ENCODE results near the gene PELO. TPM values are rescaled to one million over a fixed set of nuclear protein-coding genes. Genes with fewer than 3 reads are reported as not detected.
"Not testable (repeated sequence)": the region's sequence is repeated elsewhere in the genome, so short reads cannot be mapped to it uniquely, and the experiment has no call there.

PELO gene
- 22.5 TPM for total RNA-seq
- long read RNA-seq, partial matches to known transcripts, result 36 of 39 reads
- long read RNA-seq, other reads (novel, unspliced or antisense), result 2 of 39 reads

DNA sequence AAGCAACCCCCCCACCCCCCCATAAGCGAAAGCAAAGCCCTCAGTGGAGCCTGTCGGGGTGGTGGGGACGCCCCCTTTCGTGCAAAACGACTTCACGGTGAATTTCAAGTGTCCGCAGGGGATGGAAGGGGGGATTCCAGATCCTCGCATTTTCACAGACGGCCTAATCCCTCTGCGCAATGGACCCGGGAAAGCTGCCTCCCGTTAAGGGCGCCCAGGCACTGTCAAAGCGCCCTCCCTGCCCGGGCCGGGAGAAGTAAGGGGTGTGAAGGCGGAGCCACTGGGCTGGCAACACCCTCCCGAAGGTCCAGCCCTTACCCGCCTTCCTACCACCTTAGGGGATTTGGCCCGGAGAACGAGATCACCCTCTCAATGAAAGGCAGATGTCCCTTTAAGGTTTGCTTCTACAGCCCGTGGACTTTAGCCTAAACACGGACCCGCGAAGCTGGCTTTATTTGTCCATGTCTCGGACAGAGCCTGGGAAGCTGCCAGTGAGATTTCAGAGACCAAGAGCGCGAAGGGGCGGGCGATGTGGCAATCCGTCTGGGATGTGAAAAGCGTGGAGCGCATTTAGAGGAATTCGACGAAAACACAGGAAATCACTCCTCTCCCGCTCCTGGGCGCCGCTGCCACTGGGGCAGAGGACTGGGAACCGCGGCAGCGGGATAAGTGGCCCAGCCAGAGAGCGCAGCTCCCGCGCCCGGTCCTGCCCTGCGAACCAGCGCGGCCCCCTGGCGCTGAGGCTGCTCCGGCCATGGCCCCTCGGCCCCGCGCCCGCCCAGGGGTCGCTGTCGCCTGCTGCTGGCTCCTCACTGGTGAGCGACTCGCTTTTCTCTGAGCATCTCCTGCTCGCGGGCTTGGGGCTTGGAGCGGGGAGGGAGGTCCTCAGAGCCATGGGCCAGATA, at the start of gene PELO, which contains the start of gene ITGA1:
TSS of gene PELO (plus strand) at position 317 of the 905 bp plus-strand sequence. CDS start 12,479 bp downstream, outside the sequence.
TSS of gene ITGA1 (plus strand) at position 317 of the 905 bp plus-strand sequence. CDS start at position 755, 438 bp downstream.
- DNase-seq, result peak; percentile 79
- intact Hi-C loops (cut with micrococcal nuclease), result loop anchor here (10.0 kb wide), 2 partner anchors 83 to 127 kb away; no protein-coding TSS in a partner anchor
- ATAC-seq, result peak; percentile 94

DNA sequence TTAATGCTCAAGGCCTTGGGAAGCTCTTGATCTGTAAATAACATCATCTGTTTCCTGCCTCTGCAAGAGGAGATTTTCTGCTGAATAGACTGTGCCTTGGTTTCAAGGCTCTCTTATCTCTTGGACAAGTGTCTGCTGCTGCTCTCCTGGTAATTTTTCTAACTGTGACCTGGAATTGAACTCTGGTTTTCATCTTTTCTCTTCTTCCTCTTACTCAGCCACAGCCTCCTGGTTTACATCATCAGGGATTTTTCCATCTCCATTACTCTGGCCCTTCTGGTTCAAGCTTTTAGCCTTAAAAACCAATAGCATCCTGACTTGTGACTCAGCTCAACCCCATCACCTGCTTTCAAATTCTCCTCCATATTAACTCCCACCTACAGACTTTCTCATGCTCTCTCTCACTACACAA, 49.6 kb upstream of the PELO start:
- ATAC-seq (no peak), DNase-seq (no peak)
- intact Hi-C loops (cut with micrococcal nuclease), result no loop called here

DNA sequence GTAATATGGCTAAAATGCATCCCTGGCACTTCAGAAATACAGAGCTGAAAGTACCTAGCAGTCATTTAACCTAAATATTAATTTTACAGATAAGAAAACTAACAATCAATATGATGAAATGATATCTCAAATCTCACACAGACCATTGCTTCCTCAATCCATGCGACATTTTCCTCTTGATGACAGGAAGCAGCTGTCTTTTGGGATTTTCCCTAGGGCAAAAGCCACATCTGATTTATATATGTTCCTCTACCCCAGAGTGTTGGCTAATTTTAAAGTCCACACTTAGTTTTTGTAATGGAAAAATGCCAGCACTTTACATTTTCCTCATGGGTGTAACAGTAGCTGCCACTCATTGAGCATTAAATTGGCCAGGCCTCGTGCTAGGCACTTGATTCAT, 47.7 kb upstream of the PELO start:
- DNase-seq, result no peak
- intact Hi-C loops (cut with micrococcal nuclease), result no loop called here
- ATAC-seq, result no peak

DNA sequence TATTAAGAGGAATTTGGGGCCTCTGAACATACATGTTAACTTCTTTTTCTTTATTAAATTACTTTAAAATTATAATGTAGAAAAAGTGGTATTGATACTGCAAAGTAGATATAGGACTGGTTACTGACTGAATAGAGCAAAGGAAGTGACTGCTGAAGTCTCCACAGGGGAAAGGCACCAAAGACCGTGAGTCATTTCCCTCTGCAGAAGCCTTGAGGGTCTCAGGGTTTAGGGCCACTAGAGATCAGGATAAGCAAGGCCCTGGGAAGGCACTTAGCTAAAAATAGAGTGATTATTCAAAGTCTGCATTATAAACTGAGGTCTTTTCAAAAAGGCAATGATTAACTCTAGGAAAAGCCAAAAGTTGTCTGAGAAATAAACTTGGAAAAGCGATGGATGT, 44.7 kb upstream of the PELO start:
- ATAC-seq (no peak), DNase-seq (no peak)
- intact Hi-C loops (cut with micrococcal nuclease), result no loop called here

DNA sequence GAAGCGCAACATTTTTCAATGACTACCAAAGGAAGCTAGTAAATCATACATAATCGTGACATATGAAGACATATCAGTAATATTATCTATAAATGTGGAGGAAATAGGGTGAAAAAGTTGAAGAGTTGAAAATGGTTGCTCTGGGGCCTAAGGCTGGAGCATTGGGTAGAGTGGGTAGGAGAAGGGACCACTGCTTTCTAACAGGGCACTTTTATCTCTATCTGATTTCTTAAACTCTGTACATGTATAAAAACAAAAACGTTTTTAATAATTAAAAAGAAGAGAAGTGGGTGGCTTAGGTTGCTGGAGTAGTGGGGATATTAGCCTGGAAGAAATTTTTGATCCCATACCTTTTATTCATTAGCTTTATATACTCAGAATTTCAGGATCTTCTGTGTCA, 44.2 kb upstream of the PELO start:
- intact Hi-C loops (cut with micrococcal nuclease), result no loop called here
- no peak for ATAC-seq
- DNase-seq, result no peak

DNA sequence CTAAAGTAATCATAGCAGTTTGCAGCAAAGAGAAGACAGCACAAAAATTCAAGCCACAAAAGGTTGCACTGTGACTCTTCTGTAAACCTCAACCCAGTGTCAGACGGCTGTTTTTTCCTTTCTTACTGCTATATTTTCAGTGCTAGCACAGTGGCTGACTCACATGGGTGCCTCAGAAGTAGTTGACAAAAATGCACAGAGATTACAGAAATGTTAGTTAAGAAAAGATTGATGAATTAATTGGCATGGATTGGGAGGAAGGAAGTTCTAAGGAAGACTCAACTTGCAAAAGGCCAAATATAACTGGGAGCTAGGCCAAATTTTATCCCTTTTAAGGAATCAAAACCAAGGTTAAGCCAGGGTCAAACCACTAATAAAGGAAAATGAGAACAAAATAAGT, 43.7 kb upstream of the PELO start:
- intact Hi-C loops (cut with micrococcal nuclease), result no loop called here
- no peak for DNase-seq
- ATAC-seq, result no peak

DNA sequence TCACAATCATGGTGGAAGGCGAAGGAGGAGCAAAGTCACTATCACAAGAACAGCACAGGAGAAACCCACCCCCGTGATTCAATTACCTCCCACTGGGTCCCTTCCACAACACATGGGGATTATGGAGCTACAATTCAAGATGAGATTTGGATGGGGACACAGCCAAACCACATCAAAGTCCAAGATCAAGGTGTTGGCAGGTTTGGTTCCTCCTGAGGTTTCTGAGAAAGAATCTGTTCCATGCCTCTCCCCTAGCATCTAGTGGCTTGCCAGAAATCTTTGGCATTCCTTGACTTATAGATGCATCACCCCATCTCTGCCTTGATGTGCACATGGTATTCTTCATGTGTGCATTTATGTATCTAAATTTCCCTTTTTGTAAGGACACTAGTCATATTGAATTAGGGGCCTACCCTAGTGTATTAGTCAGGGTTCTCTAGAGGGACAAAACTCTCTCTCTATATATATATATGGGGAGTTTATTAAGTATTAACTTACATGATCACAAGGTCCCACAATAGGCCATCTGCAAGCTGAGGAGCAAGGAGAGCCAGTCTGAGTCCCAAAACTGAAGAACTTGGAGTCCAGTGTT, 42.8 kb upstream of the PELO start:
- DNase-seq; ATAC-seq; intact Hi-C loops (cut with micrococcal nuclease): not testable (repeated sequence)

- ATAC-seq (no peak), DNase-seq (no peak)
- intact Hi-C loops (cut with micrococcal nuclease), result no loop called here
Observed at GRCh38 chr5:52746539-52746938, 41.2 kb upstream of the PELO start.

GRCh38 chr5:52748590-52748989, 39.1 kb upstream of the PELO start:
- intact Hi-C loops (cut with micrococcal nuclease), result no loop called here
- no peak for ATAC-seq

DNA sequence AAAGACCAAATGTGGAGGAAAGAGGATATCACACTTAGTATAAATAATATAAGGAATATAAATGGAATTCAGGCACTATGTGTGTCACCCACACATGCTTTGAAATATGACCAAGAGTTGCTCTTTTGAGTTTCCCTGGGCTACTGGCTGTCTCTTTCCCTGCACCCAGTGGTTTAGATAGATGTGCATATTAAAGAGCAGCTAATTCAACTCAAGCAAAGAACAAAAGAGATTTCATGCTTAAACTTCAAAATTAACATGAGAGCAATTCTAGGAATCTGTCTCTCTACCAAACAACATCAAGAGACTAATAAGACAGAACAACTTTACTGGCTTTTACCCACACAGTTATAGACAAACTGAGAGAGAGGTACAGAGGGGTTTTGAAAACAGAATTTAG, 38.0 kb upstream of the PELO start:
- DNase-seq, result no peak
- intact Hi-C loops (cut with micrococcal nuclease), result no loop called here
- no peak for ATAC-seq

More at GRCh38 chr5:52748590-52748989, 39.1 kb upstream of the PELO start:
- DNase-seq, result no peak

DNA sequence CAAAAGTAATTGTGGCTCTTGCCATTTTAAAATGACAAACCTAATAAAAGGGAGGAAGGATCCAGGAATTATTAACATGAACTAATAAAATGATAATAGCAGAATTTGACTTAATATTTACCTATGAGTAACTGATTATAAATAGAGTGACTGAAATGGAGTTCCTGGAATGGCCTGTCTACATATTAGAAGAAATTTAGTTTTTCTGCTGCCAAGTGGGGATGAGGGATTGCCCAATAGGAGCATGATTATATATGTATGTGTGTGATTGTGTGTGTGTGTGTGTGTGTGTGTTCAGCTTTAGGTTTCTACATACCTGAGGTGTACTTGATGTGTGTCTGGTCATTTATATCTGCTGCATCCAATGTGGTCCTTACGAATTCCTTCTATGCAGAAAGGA, 36.6 kb upstream of the PELO start:
- DNase-seq (no peak), ATAC-seq (no peak)
- intact Hi-C loops (cut with micrococcal nuclease), result no loop called here

DNA sequence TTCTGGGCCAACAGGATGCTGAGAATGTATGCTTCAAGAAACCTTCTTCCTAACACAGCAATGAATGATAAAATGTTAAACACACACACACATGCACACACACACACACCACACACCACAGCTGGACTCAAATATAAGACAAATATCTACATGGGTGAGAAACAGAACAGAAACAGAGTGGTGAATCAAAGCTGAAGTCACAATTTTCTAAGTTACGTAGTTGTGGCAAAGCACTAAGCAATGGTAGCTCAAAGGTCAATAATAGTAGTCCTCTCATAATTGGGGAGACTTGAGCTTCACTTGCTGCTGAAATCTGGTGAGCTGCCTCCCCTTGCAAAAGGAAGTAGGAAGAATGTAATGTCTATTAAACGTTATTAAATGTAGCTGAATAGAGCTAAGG, 33.7 kb upstream of the PELO start:
- intact Hi-C loops (cut with micrococcal nuclease), result no loop called here
- ATAC-seq, result no peak
- no peak for DNase-seq

DNA sequence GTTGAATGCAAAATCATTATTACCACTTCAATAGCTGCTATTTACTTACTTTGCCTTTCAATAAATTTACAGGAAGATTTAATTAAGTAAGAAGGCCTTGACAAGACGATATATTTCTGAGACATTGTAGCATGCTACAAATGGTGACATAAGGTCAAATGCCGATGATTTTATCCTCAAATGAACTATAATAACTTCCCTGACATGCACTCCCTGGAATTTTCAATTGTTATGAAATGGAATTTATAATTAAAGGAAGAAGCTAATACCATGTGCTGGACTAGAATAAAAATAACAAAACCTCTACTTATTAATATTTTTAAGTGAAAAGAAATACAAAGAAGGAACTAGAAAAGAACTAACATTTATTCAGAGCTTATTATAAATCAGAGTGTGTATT, 30.2 kb upstream of the PELO start:
- ATAC-seq (no peak), DNase-seq (no peak)
- intact Hi-C loops (cut with micrococcal nuclease), result no loop called here

DNA sequence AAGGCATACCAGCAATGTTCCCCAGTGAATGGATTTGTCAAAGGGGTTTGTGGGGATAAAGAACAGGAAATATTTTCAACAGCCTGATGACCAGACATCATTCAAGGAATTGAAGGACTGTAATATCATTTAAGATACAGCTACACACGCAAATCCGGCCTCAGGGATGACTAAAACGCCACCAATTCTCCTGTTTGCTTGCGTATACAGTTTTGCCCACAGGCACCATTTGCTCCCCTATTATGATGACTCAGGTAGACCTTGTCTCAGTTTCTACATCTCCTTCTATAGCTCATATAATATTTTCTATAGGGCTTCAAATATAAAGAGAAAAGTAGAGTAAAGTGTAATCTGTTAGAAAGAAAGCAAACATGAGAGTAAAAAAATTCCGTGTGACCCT, 29.7 kb upstream of the PELO start:
- ATAC-seq (no peak), DNase-seq (no peak)
- intact Hi-C loops (cut with micrococcal nuclease), result no loop called here

DNA sequence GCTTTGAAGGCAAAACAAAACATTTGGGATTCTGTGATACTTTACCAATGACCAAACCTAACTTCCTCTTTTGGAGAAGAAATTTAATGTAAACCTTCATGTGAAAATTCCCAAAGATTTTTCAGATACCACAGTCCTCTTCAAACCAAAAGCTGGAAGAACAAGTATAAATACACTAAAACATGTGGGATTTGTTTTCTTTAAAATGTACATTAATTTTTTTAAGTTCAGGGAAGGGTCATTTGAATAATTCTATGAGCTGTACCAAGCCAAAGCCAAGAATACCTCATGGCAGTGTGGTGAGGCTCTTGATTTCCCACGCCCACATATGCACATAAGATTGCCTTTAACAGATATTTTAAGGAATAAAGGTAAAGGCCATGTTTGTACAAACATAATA, 28.4 kb upstream of the PELO start:
- intact Hi-C loops (cut with micrococcal nuclease), result no loop called here
- ATAC-seq (no peak), DNase-seq (no peak)

DNA sequence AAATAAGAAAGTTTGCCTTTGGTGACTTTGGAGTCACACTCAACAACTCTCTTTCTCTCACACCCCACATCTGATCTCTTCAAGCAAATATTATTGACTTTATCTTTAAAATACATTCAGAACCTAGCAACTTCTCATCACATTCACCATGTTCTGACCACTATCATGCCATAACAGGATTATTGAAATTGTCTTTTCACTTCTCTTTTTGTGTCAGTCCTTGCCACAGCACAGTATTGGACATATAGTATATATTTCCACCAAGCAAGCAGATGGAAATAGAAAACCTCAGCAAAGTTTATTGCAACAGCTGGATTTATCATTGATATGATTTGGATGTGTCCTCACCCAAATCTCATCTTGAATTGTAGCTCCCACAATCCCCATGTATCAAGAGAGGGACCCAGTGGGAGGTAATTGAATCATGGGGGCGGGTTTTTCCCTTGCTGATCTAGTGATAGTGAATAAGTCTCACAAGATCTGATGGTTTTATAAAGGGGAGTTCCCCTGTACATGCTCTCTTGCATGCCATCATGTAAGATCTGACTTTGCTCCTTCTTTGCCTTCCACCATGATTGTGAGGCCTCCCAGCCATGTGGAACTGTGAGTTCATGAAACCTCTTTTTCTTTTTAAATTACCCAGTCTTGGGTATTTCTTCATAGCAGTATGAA, 26.9 kb upstream of the PELO start:
- no peak for ATAC-seq
- intact Hi-C loops (cut with micrococcal nuclease), result no loop called here
- no peak for DNase-seq

GRCh38 chr5:52767217-52767743, 20.4 kb upstream of the PELO start:
- ATAC-seq (no peak), DNase-seq (no peak)
- intact Hi-C loops (cut with micrococcal nuclease), result no loop called here

- DNase-seq, result no peak
- intact Hi-C loops (cut with micrococcal nuclease), result no loop called here
- ATAC-seq, result no peak
Observed at GRCh38 chr5:52767766-52768480, 19.8 kb upstream of the PELO start.

DNA sequence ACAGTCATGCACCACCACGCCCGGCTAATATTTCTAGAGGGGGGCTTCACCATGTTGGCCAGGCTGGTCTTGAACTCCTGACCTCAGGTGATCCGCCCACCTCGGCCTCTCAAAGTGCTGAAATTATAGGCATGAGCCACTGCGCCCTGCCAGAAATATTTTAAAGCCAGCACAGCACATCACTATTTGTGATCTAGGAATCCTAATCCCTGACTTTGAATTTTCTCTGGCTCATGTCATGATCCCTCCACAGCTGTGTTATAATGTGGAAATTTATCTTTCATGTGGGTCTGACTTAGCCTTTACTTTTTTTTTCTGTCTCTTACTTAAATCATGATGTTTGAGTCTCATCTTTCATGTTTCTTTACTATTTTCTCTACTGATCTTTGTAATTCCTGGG, 18.7 kb upstream of the PELO start:
- intact Hi-C loops (cut with micrococcal nuclease), result no loop called here
- ATAC-seq (no peak), DNase-seq (no peak)

All from left ventricle myocardium superior (tissue), 1 donor.